HG02852 (cell line): ENCODE measurements around the gene ADCK2.
"Not testable (repeated sequence)": the region's sequence is repeated elsewhere in the genome, so short reads cannot be mapped to it uniquely, and the experiment has no call there.

Source experiments
- ATAC-seq: cut with Tn5 transposase; IDR thresholded peaks from one replicate; pipeline ENCODE4 v1.9.1; 2021; ENCODE audit warnings: mild to moderate bottlenecking, moderate library complexity; ENCODE audit not compliant: unreplicated experiment

Gene ADCK2

GRCh38 chr7:140646931-140647647, 25.7 kb upstream of the ADCK2 start:
- no peak for ATAC-seq

- ATAC-seq: no peak
Observed at GRCh38 chr7:140649556-140650205, 23.1 kb upstream of the ADCK2 start.

- ATAC-seq: no peak
Observed at GRCh38 chr7:140650367-140650766, 22.4 kb upstream of the ADCK2 start.

- no peak for ATAC-seq
Observed at GRCh38 chr7:140653319-140654108, 19.2 kb upstream of the ADCK2 start.

- no peak for ATAC-seq
Observed at GRCh38 chr7:140654109-140654387, 18.7 kb upstream of the ADCK2 start.

GRCh38 chr7:140654661-140655060, 18.1 kb upstream of the ADCK2 start:
- no peak for ATAC-seq

- ATAC-seq: no peak
Observed at GRCh38 chr7:140655511-140656408, 17.0 kb upstream of the ADCK2 start.

- peak; percentile 92 for ATAC-seq
Observed at GRCh38 chr7:140656548-140657515, 15.9 kb upstream of the ADCK2 start.

- no peak for ATAC-seq
Observed at GRCh38 chr7:140657891-140658290, 14.9 kb upstream of the ADCK2 start.

GRCh38 chr7:140659856-140660255, 12.9 kb upstream of the ADCK2 start:
- no peak for ATAC-seq

GRCh38 chr7:140661124-140661523, 11.6 kb upstream of the ADCK2 start:
- ATAC-seq: no peak

- not testable (repeated sequence) for ATAC-seq
Observed at GRCh38 chr7:140662938-140663337, 9.8 kb upstream of the ADCK2 start.

- no peak for ATAC-seq
Observed at GRCh38 chr7:140667476-140667875, 5.3 kb upstream of the ADCK2 start.

- ATAC-seq: no peak
Observed at GRCh38 chr7:140668641-140669040, 4.1 kb upstream of the ADCK2 start.

- ATAC-seq: no peak
Observed at GRCh38 chr7:140669352-140669751, 3.4 kb upstream of the ADCK2 start.

GRCh38 chr7:140669862-140670261, 2.9 kb upstream of the ADCK2 start:
- ATAC-seq: not testable (repeated sequence)

- ATAC-seq: no peak
Observed at GRCh38 chr7:140670343-140670935, 2.3 kb upstream of the ADCK2 start.

- ATAC-seq: no peak
Observed at GRCh38 chr7:140671966-140672365, 779 bp upstream of the ADCK2 start.

- peak; percentile 45 for ATAC-seq
Observed at GRCh38 chr7:140673063-140673773, 473 bp downstream of the ADCK2 start.
